ENCODE results near the gene N4BP2.

N4BP2 gene

DNA sequence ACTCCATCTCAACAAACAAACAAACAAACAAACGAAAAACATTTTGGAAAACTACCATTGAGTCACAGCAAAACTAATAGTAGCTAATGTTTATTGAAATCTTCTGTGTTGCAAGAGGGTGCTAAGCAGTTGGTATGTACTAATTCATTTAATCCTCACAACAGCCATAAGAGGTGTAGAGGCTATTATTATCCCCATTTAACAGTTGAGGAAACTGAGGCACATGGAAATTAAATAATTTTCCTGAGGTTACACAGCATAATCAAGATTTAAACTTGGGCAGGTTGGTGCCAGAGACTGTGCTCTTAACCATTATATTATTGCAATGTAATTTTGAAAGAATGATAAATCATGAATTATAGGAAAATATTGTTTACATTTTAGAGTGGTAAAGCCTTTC lies 122.7 kb downstream of the N4BP2 start:
- DNase-seq (ENCODE audit: extremely low spot score), result no peak
- no peak for TF ChIP-seq FOXM1 (IDR thresholded peaks at IDR 0.05; ENCODE audit: borderline replicate concordance)
- TF ChIP-seq ARNT (IDR thresholded peaks at IDR 0.05), result no peak
- TF ChIP-seq FOXA1 (IDR thresholded peaks at IDR 0.05), result no peak
- TF ChIP-seq SUZ12 (IDR thresholded peaks at IDR 0.05), result no peak
- no peak for TF ChIP-seq SP1 (IDR thresholded peaks at IDR 0.05)
- no peak for TF ChIP-seq FOXK2 (IDR thresholded peaks at IDR 0.05)
- no peak for TF ChIP-seq PKNOX1 (IDR thresholded peaks at IDR 0.05)
- no peak for TF ChIP-seq TARDBP (IDR thresholded peaks at IDR 0.05)
- no peak for TF ChIP-seq L3MBTL2 (conservative IDR thresholded peaks at IDR 0.05)
- TF ChIP-seq BHLHE40 (IDR thresholded peaks at IDR 0.05; ENCODE audit: borderline replicate concordance), result no peak
- no peak for TF ChIP-seq LEF1 (IDR thresholded peaks at IDR 0.05; ENCODE audit: borderline replicate concordance)
- TF ChIP-seq ELF4 (IDR thresholded peaks at IDR 0.05), result no peak
- TF ChIP-seq NFRKB (IDR thresholded peaks at IDR 0.05), result no peak
- TF ChIP-seq ZNF384 (IDR thresholded peaks at IDR 0.05), result no peak
- TF ChIP-seq HDGF (IDR thresholded peaks at IDR 0.05; ENCODE audit: borderline replicate concordance), result no peak
- no peak for TF ChIP-seq CTBP1 (IDR thresholded peaks at IDR 0.05; ENCODE audit: borderline replicate concordance)
- ChIA-PET CTCF (no interaction called here), POLR2A (no interaction called here)

DNA sequence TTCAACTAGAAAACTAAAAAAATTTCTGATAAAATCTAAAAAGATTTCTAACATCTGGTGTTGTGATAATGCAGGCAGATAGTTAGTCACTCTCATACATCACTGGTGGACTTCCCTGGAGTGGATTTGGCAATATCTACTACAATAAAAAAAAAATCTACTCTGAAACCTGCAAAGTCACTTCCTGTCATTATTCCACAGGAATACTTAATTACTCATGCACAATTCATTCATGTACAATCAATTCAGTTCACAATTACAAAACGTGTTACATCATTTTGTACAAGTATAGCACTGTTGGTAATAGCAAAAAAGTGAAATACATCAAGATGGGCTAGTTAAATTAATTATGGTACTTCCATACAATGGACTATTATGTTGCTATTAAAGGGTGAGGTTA lies 123.7 kb downstream of the N4BP2 start:
- POLR2A ChIA-PET, result no interaction called here

DNA sequence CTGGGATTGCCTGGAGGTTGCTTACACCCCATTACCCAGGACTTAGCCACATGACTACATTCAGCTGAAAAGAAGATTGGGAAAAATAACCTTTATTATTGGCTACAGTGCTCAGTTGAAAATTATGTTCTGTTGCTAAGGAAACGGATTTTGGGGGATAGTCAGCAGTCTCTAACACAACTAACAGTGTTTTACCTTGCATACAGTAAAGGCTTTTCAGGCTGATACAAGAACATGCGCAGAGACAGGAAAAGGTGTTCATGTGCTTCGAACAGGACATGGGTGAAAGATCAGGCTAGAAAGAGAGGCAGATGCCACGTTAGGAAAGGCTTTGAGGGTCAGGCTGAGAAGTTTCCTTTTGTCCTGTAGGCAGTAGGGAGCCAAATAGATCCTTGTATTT lies 125.4 kb downstream of the N4BP2 start:
- DNase-seq (ENCODE audit: extremely low spot score), result no peak
- CTCF ChIA-PET, result no interaction called here
- POLR2A ChIA-PET, result no interaction called here
- no peak for TF ChIP-seq LEF1 (IDR thresholded peaks at IDR 0.05; ENCODE audit: borderline replicate concordance)
- TF ChIP-seq HDGF (IDR thresholded peaks at IDR 0.05; ENCODE audit: borderline replicate concordance), result no peak
- TF ChIP-seq SP1 (IDR thresholded peaks at IDR 0.05), result no peak
- TF ChIP-seq ELF4 (IDR thresholded peaks at IDR 0.05), result no peak

More for the DNA sequence above, 123.7 kb downstream of the N4BP2 start:
- no peak for TF ChIP-seq FOXA1 (IDR thresholded peaks at IDR 0.05)
- TF ChIP-seq NFRKB (IDR thresholded peaks at IDR 0.05), result no peak
- TF ChIP-seq ELF4 (IDR thresholded peaks at IDR 0.05), result no peak
- no peak for TF ChIP-seq BHLHE40 (IDR thresholded peaks at IDR 0.05; ENCODE audit: borderline replicate concordance)
- TF ChIP-seq HDGF (IDR thresholded peaks at IDR 0.05; ENCODE audit: borderline replicate concordance), result no peak
- TF ChIP-seq PKNOX1 (IDR thresholded peaks at IDR 0.05), result no peak
- TF ChIP-seq FOXM1 (IDR thresholded peaks at IDR 0.05; ENCODE audit: borderline replicate concordance), result no peak
- no peak for TF ChIP-seq ARNT (IDR thresholded peaks at IDR 0.05)
- TF ChIP-seq L3MBTL2 (conservative IDR thresholded peaks at IDR 0.05), result no peak
- TF ChIP-seq ZNF384 (IDR thresholded peaks at IDR 0.05), result no peak
- no peak for TF ChIP-seq SUZ12 (IDR thresholded peaks at IDR 0.05)
- TF ChIP-seq SP1 (IDR thresholded peaks at IDR 0.05), result no peak
- no peak for TF ChIP-seq LEF1 (IDR thresholded peaks at IDR 0.05; ENCODE audit: borderline replicate concordance)
- TF ChIP-seq CTBP1 (IDR thresholded peaks at IDR 0.05; ENCODE audit: borderline replicate concordance), result no peak
- CTCF ChIA-PET, result no interaction called here
- no peak for DNase-seq (ENCODE audit: extremely low spot score)

DNA sequence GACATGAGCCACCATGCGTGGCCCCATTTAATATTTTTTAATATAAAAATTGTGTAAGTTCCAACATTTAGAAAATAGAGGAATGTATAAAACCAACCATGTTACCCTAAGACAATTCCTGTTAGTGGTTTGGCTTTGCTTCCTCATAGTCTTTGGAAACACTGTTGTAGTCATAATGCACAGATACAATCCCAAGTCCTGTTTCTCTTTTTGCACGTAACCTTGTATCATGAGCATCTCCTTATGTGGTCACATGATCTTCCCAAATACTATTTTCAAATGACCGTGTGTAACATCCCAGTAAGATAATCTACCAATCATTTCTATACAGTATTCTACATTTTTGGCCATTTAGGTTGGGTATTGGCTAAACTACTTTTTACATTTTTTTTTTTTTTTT lies 126.3 kb downstream of the N4BP2 start:
- TF ChIP-seq ZNF384 (IDR thresholded peaks at IDR 0.05), result no peak
- no peak for TF ChIP-seq L3MBTL2 (conservative IDR thresholded peaks at IDR 0.05)
- no peak for TF ChIP-seq LEF1 (IDR thresholded peaks at IDR 0.05; ENCODE audit: borderline replicate concordance)
- no peak for TF ChIP-seq SUZ12 (IDR thresholded peaks at IDR 0.05)
- no peak for TF ChIP-seq ELF4 (IDR thresholded peaks at IDR 0.05)
- TF ChIP-seq FOXA1 (IDR thresholded peaks at IDR 0.05), result no peak
- no peak for TF ChIP-seq PKNOX1 (IDR thresholded peaks at IDR 0.05)
- TF ChIP-seq CTBP1 (IDR thresholded peaks at IDR 0.05; ENCODE audit: borderline replicate concordance), result no peak
- no peak for TF ChIP-seq SP1 (IDR thresholded peaks at IDR 0.05)
- no peak for TF ChIP-seq TARDBP (IDR thresholded peaks at IDR 0.05)
- TF ChIP-seq HDGF (IDR thresholded peaks at IDR 0.05; ENCODE audit: borderline replicate concordance), result no peak
- TF ChIP-seq ARNT (IDR thresholded peaks at IDR 0.05), result no peak
- TF ChIP-seq FOXK2 (IDR thresholded peaks at IDR 0.05), result no peak
- TF ChIP-seq FOXM1 (IDR thresholded peaks at IDR 0.05; ENCODE audit: borderline replicate concordance), result no peak
- no peak for TF ChIP-seq BHLHE40 (IDR thresholded peaks at IDR 0.05; ENCODE audit: borderline replicate concordance)
- TF ChIP-seq NFRKB (IDR thresholded peaks at IDR 0.05), result no peak
- POLR2A ChIA-PET, result no interaction called here
- CTCF ChIA-PET, result no interaction called here
- no peak for DNase-seq (ENCODE audit: extremely low spot score)

GRCh38 chr4:40183615-40184411 lies 127.2 kb downstream of the N4BP2 start:
- TF ChIP-seq ZNF384 (IDR thresholded peaks at IDR 0.05) (no peak), NFRKB (IDR thresholded peaks at IDR 0.05) (no peak), L3MBTL2 (conservative IDR thresholded peaks at IDR 0.05) (no peak), ELF4 (IDR thresholded peaks at IDR 0.05) (no peak), SUZ12 (IDR thresholded peaks at IDR 0.05) (no peak), LEF1 (IDR thresholded peaks at IDR 0.05; ENCODE audit: borderline replicate concordance) (no peak), CTBP1 (IDR thresholded peaks at IDR 0.05; ENCODE audit: borderline replicate concordance) (no peak), FOXA1 (IDR thresholded peaks at IDR 0.05) (no peak), PKNOX1 (IDR thresholded peaks at IDR 0.05) (no peak), TARDBP (IDR thresholded peaks at IDR 0.05) (no peak), FOXK2 (IDR thresholded peaks at IDR 0.05) (no peak), BHLHE40 (IDR thresholded peaks at IDR 0.05; ENCODE audit: borderline replicate concordance) (no peak), SP1 (IDR thresholded peaks at IDR 0.05) (no peak), ARNT (IDR thresholded peaks at IDR 0.05) (no peak), HDGF (IDR thresholded peaks at IDR 0.05; ENCODE audit: borderline replicate concordance) (no peak), FOXM1 (IDR thresholded peaks at IDR 0.05; ENCODE audit: borderline replicate concordance) (no peak)
- CTCF ChIA-PET, result no interaction called here
- no peak for DNase-seq (ENCODE audit: extremely low spot score)
- POLR2A ChIA-PET, result no interaction called here
